HCT116 (cell line): ENCODE data around the gene CFDP1. TPM values are rescaled to one million over a fixed set of nuclear protein-coding genes. Genes with fewer than 3 reads are reported as not detected.

ENCODE experiments used
- ATAC-seq: fragments of 200-7000 bp; cut with Tn5 transposase; 2 replicates; pipeline ENCODE4 v1.9.1; 2020; ENCODE audit warnings: mild to moderate bottlenecking, moderate library complexity
- BruUV-seq: library from RNA; stranded (reverse); fragments of 400-500 nt; replicated peaks from 2 replicates; lab custom pipeline; 2021; lab: Mats Ljungman, UMichigan
- CTCF ChIA-PET: fragments of 300-600 bp; sonication (Branson Sonifier 250); formaldehyde crosslinking; loops from one replicate; lab custom pipeline; 2021; ENCODE audit warnings: antibody characterized with exemption; lab: Charles Lee
- POLR2A ChIA-PET: fragments of 300-600, 350-600 bp; sonication (Branson Sonifier 250); formaldehyde crosslinking; loops from one replicate; lab custom pipeline; 2021; ENCODE audit warnings: antibody characterized with exemption; lab: Charles Lee
- RAD21 ChIA-PET, 2 experiments: fragments of 300-600 bp; sonication (Branson Sonifier 250); formaldehyde crosslinking; loops; one replicate each; lab custom pipeline; 2023; ENCODE audit warnings: low total read pairs in 2 of 2; ENCODE audit not compliant: uncharacterized antibody in 2 of 2, unreplicated experiment in 2 of 2, low non-redundant PET in 1 of 2; lab: Charles Lee
- DNase-seq: peaks from one replicate; pipeline ENCODE4 v3.0.0-alpha.2; 2010; ENCODE audit warnings: low read depth, low spot score
- H2AFZ ChIP-seq: fragments of 200-600 bp; shearing (Covaris generic), sonication (generic); 2 replicates; pipeline ENCODE4 v1.6.1; 2017; ENCODE audit warnings: low read depth, mixed run types, mixed read lengths, antibody characterized with exemption, low read length; ENCODE audit not compliant: poor library complexity, severe bottlenecking
- H3K27ac ChIP-seq: 2 replicates; pipeline ENCODE4 v1.5.1; 2012; ENCODE audit warnings: low read depth, low read length
- H3K27me3 ChIP-seq: fragments of 200-600 bp; sonication (generic); 2 replicates; pipeline ENCODE4 v1.6.1; 2016; ENCODE audit warnings: mixed run types, low read length, mixed read lengths; ENCODE audit not compliant: insufficient read depth
- H3K36me3 ChIP-seq, 2 experiments: fragments of 200-500 bp in 1 of 2; fragments of 200-600 bp in 1 of 2; sonication (Bioruptor generic) in 1 of 2; sonication (generic) in 1 of 2; 2 replicates each; pipeline versions ENCODE4 v1.5.1 to v1.6.1; 2014 to 2016; ENCODE audit warnings: low read length in 2 of 2, inconsistent platforms in 1 of 2, mixed read lengths in 1 of 2, mixed run types in 1 of 2; ENCODE audit not compliant: insufficient read depth in 2 of 2, control insufficient read depth in 1 of 2
- H3K4me1 ChIP-seq, 2 experiments: fragments of 200-600 bp in 1 of 2; sonication (generic) in 1 of 2; 2 replicates each; pipeline versions ENCODE4 v1.5.1 to v1.6.1; 2012 to 2017; ENCODE audit warnings: low read length in 2 of 2, inconsistent platforms in 1 of 2, mild to moderate bottlenecking in 1 of 2, mixed read lengths in 1 of 2, mixed run types in 1 of 2, moderate library complexity in 1 of 2; ENCODE audit not compliant: insufficient read depth in 2 of 2, control insufficient read depth in 1 of 2
- H3K4me2 ChIP-seq: fragments of 200-600 bp; sonication (generic); 2 replicates; pipeline ENCODE4 v1.6.1; 2017; ENCODE audit warnings: mixed run types, low read length, mixed read lengths
- H3K4me3 ChIP-seq, 2 experiments: fragments of 200-600 bp in 1 of 2; sonication (generic) in 1 of 2; replicated peaks in 1 of 2; 2 replicates each; pipeline ENCODE4 v1.5.1; 2011 to 2016; ENCODE audit warnings: low read length in 2 of 2, control low read depth in 1 of 2, low read depth in 1 of 2, mild to moderate bottlenecking in 1 of 2, mixed read lengths in 1 of 2, mixed run types in 1 of 2
- H3K79me2 ChIP-seq: fragments of 200-600 bp; sonication (generic); 2 replicates; pipeline ENCODE4 v1.6.1; 2017; ENCODE audit warnings: mild to moderate bottlenecking, mixed run types, low read length, moderate library complexity, mixed read lengths; ENCODE audit not compliant: insufficient read depth
- H3K9ac ChIP-seq: fragments of 200-600 bp; sonication (generic); 2 replicates; pipeline ENCODE4 v1.6.1; 2016; ENCODE audit warnings: low read length, mixed read lengths
- H3K9me2 ChIP-seq: fragments of 200-600 bp; sonication (generic), shearing (Covaris generic); 2 replicates; pipeline ENCODE4 v1.6.1; 2017; ENCODE audit warnings: mixed run types, mild to moderate bottlenecking, moderate library complexity; ENCODE audit not compliant: insufficient read depth
- H3K9me3 ChIP-seq, 2 experiments: fragments of 200-500 bp in 1 of 2; fragments of 200-600 bp in 1 of 2; sonication (Bioruptor generic) in 1 of 2; sonication (generic) in 1 of 2; 2 replicates each; pipeline ENCODE4 v1.6.1; 2014 to 2017; ENCODE audit warnings: low read length in 2 of 2, mixed read lengths in 2 of 2, inconsistent platforms in 1 of 2, low read depth in 1 of 2, mild to moderate bottlenecking in 1 of 2, mixed run types in 1 of 2, moderate library complexity in 1 of 2; ENCODE audit not compliant: control insufficient read depth in 1 of 2, insufficient read depth in 1 of 2
- H4K20me1 ChIP-seq: fragments of 200-600 bp; sonication (generic), shearing (Covaris generic); 2 replicates; pipeline ENCODE4 v1.6.1; 2017; ENCODE audit warnings: mixed run types, mild to moderate bottlenecking, moderate library complexity; ENCODE audit not compliant: insufficient read depth
- ATF3 ChIP-seq: IDR thresholded peaks from 2 replicates; pipeline ENCODE4 v1.6.1; 2012
- CTCF ChIP-seq, 3 experiments: fragments of 200-600 bp in 1 of 3; sonication (generic) in 1 of 3; IDR thresholded peaks in 2 of 3; conservative IDR thresholded peaks in 1 of 3; 2 replicates each; pipeline ENCODE4 v1.5.1; 2012 to 2017; ENCODE audit warnings: low read depth in 2 of 3, low read length in 2 of 3, antibody characterized with exemption in 1 of 3, borderline replicate concordance in 1 of 3, control low read depth in 1 of 3, mild to moderate bottlenecking in 1 of 3, mixed read lengths in 1 of 3, mixed run types in 1 of 3, moderate library complexity in 1 of 3; ENCODE audit not compliant: insufficient read depth in 1 of 3
- EGR1 ChIP-seq: IDR thresholded peaks from 2 replicates; pipeline ENCODE4 v1.6.1; 2012; ENCODE audit warnings: low read depth
- ELF1 ChIP-seq: IDR thresholded peaks from 2 replicates; pipeline ENCODE4 v1.6.1; 2012; ENCODE audit warnings: low read depth, borderline replicate concordance
- EZH2phosphoT487 ChIP-seq: fragments of 200-600 bp; IDR thresholded peaks from 2 replicates; pipeline ENCODE4 v1.6.1; 2018; ENCODE audit warnings: antibody characterized with exemption, borderline replicate concordance
- FOSL1 ChIP-seq: IDR thresholded peaks from 2 replicates; pipeline ENCODE4 v1.6.1; 2012; ENCODE audit warnings: low read depth
- JUND ChIP-seq: IDR thresholded peaks from 2 replicates; pipeline ENCODE4 v1.6.1; 2012
- POLR2AphosphoS5 ChIP-seq: IDR thresholded peaks from 2 replicates; pipeline ENCODE4 v1.6.1; 2011; ENCODE audit warnings: mild to moderate bottlenecking, low read depth, low read length, moderate library complexity
- RAD21 ChIP-seq: IDR thresholded peaks from 2 replicates; pipeline ENCODE4 v1.6.1; 2012; ENCODE audit warnings: low read depth, mild to moderate bottlenecking
- SIN3A ChIP-seq: IDR thresholded peaks from 2 replicates; pipeline ENCODE4 v1.6.1; 2012; ENCODE audit warnings: low read depth
- SP1 ChIP-seq: IDR thresholded peaks from 2 replicates; pipeline ENCODE4 v1.6.1; 2012; ENCODE audit warnings: low read depth
- ZFX ChIP-seq: fragments of 450-650 bp; IDR thresholded peaks from 2 replicates; pipeline ENCODE4 v1.6.1; 2017
- intact Hi-C: fragments of 100-400 bp; cut with micrococcal nuclease; formaldehyde crosslinking; loops from 2 replicates; pipeline ENCODE4 v1.10.0; 2022
- total RNA-seq: library from RNA; stranded (reverse); gene quantifications from one replicate; pipeline ENCODE4 v1.2.1, GENCODE V29; 2021; ENCODE audit not compliant: unreplicated experiment

The CFDP1 gene
- total RNA-seq, 1 experiment from 2014 or later: 45.3 TPM

GRCh38 chr16:75260851-75261589 is 172.3 kb downstream of the CFDP1 start (continued):
- no peak for TF ChIP-seq POLR2AphosphoS5
- no peak for TF ChIP-seq CTCF (IDR thresholded peaks at IDR 0.05 in 2 of 3, conservative IDR thresholded peaks at IDR 0.05 in 1 of 3; ENCODE audit: borderline replicate concordance in 1 of 3, insufficient read depth in 1 of 3, low read depth in 2 of 3, low read length in 2 of 3)
- TF ChIP-seq EZH2phosphoT487: no peak
- TF ChIP-seq ELF1: no peak
- TF ChIP-seq JUND: no peak
- TF ChIP-seq ATF3: no peak
- TF ChIP-seq SIN3A: no peak
- no peak for TF ChIP-seq SP1
- TF ChIP-seq EGR1: no peak
- no peak for TF ChIP-seq RAD21

GRCh38 chr16:75258807-75259141 is 174.5 kb downstream of the CFDP1 start:
- POLR2A ChIA-PET: no interaction called here
- Histone ChIP-seq H4K20me1 (no peaks in the 10 kb centered on the region), H3K4me1 (peaks cover 34 to 51% of the 10 kb centered on the region in 2 experiments), H3K79me2 (peaks cover 82% of the 10 kb centered on the region), H2AFZ (no peak overlapping the region), H3K27ac (no peak overlapping the region), H3K9me2 (no peaks in the 10 kb centered on the region), H3K4me3 (no peak overlapping the region), H3K27me3 (no peaks in the 10 kb centered on the region), H3K36me3 (no peaks in the 10 kb centered on the region), H3K9ac (no peak overlapping the region), H3K4me2 (no peak overlapping the region), H3K9me3 (no peaks in the 10 kb centered on the region)
- BruUV-seq: no TSS peak
- DNase-seq (no peak), ATAC-seq (no peak)
- RAD21 ChIA-PET: no interaction called here
- no peak for TF ChIP-seq FOSL1
- no peak for TF ChIP-seq ZFX
- intact Hi-C loops: no loop called here
- CTCF ChIA-PET: no interaction called here
